GM23338 (cell line): ENCODE results near the gene ARHGEF3.

Source experiments
- CREB1 ChIP-seq: fragments of 250-450 bp; sonication (Bioruptor Pico); IDR thresholded peaks from 2 replicates; pipeline ENCODE4 v1.5.0; 2020; ENCODE audit warnings: low read depth, mild to moderate bottlenecking, moderate library complexity
- EZH2phosphoT487 ChIP-seq: fragments of 200-600 bp; sonication (generic); IDR thresholded peaks from one replicate; pipeline ENCODE4 v1.8.1; 2018; ENCODE audit warnings: antibody characterized with exemption; ENCODE audit not compliant: unreplicated experiment
- JUNB ChIP-seq: IDR thresholded peaks from one replicate; pipeline ENCODE4 v1.6.1; 2016; ENCODE audit warnings: antibody characterized with exemption; ENCODE audit not compliant: unreplicated experiment
- POLR2AphosphoS5 ChIP-seq: IDR thresholded peaks from 2 replicates; pipeline ENCODE4 v1.6.1; 2016; ENCODE audit warnings: antibody characterized with exemption, low read depth
- TF ChIP-seq, protein P1 (sequence below), 2 experiments: fragments of 200-600 bp in 1 of 2; sonication (generic) in 1 of 2; conservative IDR thresholded peaks; 2 replicates each; pipeline versions ENCODE4 v1.5.1 to v1.6.1; 2016 to 2017; ENCODE audit warnings: antibody characterized with exemption in 2 of 2, low read depth in 2 of 2, mild to moderate bottlenecking in 2 of 2, moderate library complexity in 1 of 2
- TF ChIP-seq, protein P2 (sequence below): IDR thresholded peaks from one replicate; pipeline ENCODE4 v1.6.1; 2018; ENCODE audit warnings: antibody characterized with exemption; ENCODE audit not compliant: unreplicated experiment

DNA sequence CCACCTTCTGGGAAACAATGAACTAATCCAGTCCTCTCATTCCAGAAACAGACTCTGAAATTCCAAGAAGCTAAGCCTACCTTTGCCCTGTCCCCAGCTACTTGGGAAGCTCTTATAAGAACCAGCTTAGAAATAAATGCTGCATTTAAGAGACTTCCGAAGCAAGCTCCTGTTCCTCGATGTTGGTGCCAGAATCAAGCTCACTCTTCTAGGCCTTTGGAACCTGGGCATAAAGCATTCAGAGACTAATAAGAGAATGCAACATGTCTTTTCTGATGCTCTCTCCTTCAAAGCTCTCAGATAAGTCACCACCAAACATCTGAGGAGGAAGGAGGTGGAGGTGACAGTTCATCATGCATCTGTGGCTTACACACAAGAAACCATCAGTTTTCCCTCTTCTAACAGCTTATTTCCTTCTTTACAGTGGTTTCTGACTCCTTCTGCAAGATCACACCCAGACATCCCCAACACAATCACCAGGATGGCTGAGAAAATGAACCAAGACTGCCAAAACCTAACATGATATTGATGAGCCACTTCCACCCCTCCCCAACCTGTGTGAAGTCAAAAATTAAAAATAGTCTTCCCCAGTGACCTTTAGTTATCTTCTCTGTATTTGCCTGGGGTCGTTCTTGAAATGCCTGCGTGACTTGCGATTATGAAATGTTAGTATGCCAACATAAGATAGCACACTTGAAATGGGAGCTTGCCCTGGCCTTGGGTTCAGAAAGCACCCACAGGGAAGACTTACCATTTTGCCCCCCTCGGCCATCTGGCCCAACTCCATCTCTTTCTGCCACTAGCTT lies 11.5 kb downstream of the ARHGEF3 start:
- TF ChIP-seq, protein P1, sequence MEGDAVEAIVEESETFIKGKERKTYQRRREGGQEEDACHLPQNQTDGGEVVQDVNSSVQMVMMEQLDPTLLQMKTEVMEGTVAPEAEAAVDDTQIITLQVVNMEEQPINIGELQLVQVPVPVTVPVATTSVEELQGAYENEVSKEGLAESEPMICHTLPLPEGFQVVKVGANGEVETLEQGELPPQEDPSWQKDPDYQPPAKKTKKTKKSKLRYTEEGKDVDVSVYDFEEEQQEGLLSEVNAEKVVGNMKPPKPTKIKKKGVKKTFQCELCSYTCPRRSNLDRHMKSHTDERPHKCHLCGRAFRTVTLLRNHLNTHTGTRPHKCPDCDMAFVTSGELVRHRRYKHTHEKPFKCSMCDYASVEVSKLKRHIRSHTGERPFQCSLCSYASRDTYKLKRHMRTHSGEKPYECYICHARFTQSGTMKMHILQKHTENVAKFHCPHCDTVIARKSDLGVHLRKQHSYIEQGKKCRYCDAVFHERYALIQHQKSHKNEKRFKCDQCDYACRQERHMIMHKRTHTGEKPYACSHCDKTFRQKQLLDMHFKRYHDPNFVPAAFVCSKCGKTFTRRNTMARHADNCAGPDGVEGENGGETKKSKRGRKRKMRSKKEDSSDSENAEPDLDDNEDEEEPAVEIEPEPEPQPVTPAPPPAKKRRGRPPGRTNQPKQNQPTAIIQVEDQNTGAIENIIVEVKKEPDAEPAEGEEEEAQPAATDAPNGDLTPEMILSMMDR (conservative IDR thresholded peaks at IDR 0.05; ENCODE audit: low read depth in 2 of 2), result no peak
- TF ChIP-seq CREB1 (no peak), POLR2AphosphoS5 (no peak), EZH2phosphoT487 (no peak), JUNB (no peak)
- TF ChIP-seq, protein P2, sequence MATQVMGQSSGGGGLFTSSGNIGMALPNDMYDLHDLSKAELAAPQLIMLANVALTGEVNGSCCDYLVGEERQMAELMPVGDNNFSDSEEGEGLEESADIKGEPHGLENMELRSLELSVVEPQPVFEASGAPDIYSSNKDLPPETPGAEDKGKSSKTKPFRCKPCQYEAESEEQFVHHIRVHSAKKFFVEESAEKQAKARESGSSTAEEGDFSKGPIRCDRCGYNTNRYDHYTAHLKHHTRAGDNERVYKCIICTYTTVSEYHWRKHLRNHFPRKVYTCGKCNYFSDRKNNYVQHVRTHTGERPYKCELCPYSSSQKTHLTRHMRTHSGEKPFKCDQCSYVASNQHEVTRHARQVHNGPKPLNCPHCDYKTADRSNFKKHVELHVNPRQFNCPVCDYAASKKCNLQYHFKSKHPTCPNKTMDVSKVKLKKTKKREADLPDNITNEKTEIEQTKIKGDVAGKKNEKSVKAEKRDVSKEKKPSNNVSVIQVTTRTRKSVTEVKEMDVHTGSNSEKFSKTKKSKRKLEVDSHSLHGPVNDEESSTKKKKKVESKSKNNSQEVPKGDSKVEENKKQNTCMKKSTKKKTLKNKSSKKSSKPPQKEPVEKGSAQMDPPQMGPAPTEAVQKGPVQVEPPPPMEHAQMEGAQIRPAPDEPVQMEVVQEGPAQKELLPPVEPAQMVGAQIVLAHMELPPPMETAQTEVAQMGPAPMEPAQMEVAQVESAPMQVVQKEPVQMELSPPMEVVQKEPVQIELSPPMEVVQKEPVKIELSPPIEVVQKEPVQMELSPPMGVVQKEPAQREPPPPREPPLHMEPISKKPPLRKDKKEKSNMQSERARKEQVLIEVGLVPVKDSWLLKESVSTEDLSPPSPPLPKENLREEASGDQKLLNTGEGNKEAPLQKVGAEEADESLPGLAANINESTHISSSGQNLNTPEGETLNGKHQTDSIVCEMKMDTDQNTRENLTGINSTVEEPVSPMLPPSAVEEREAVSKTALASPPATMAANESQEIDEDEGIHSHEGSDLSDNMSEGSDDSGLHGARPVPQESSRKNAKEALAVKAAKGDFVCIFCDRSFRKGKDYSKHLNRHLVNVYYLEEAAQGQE, result no peak
